IMR-90 (cell line): Measurements from ENCODE around the gene SCYGR3. TPM values are rescaled to one million over a fixed set of nuclear protein-coding genes. Genes with fewer than 3 reads are reported as not detected.

Source experiments
- ATAC-seq: fragments of 200-7000 bp; cut with Tn5 transposase; 2 replicates; pipeline ENCODE4 v1.9.1; 2020; ENCODE audit warnings: low read depth, mild to moderate bottlenecking, moderate library complexity
- BruUV-seq: library from RNA; stranded (reverse); fragments of 400-500 nt; replicated peaks from 2 replicates; lab custom pipeline; 2021; lab: Mats Ljungman, UMichigan
- CTCF ChIA-PET: fragments of 300-600 bp; formaldehyde crosslinking; extraction: SDS; loops from one replicate; lab custom pipeline; 2021; ENCODE audit warnings: antibody characterized with exemption; lab: Yijun Ruan, JAX
- POLR2A ChIA-PET: fragments of 300-600 bp; sonication (Branson Sonifier 250); formaldehyde crosslinking; loops from one replicate; lab custom pipeline; 2022; ENCODE audit warnings: antibody characterized with exemption; ENCODE audit not compliant: unreplicated experiment; lab: Charles Lee
- DNase-seq: peaks from one replicate; pipeline ENCODE4 v3.0.0; 2013
- H2AFZ ChIP-seq: replicated peaks from 2 replicates; pipeline ENCODE3; 2013; ENCODE audit warnings: low read length, mild to moderate bottlenecking; ENCODE audit not compliant: poor library complexity
- H2AK5ac ChIP-seq: 2 replicates; pipeline ENCODE4 v1.6.1; 2013; ENCODE audit warnings: low read depth, low read length, inconsistent platforms
- H2AK9ac ChIP-seq: replicated peaks from 2 replicates; pipeline ENCODE3; 2013; ENCODE audit warnings: mild to moderate bottlenecking, low read depth, low read length, moderate library complexity; ENCODE audit not compliant: poor library complexity
- H2BK120ac ChIP-seq: 2 replicates; pipeline ENCODE4 v1.6.1; 2013; ENCODE audit warnings: low read depth, low read length, inconsistent platforms
- H2BK15ac ChIP-seq: 3 replicates; pipeline ENCODE4 v1.6.1; 2013; ENCODE audit warnings: low read depth, low read length, inconsistent platforms
- H2BK20ac ChIP-seq: 2 replicates; pipeline ENCODE4 v1.6.1; 2013; ENCODE audit warnings: low read depth, mild to moderate bottlenecking, inconsistent platforms, low read length, moderate library complexity
- H2BK5ac ChIP-seq: 2 replicates; pipeline ENCODE4 v1.6.1; 2013; ENCODE audit warnings: mild to moderate bottlenecking, low read depth, low read length, inconsistent platforms; ENCODE audit not compliant: poor library complexity, severe bottlenecking
- H3K14ac ChIP-seq: replicated peaks from 2 replicates; pipeline ENCODE4 v1.6.1; 2013; ENCODE audit warnings: low read depth, low read length, inconsistent platforms
- H3K18ac ChIP-seq: 2 replicates; pipeline ENCODE4 v1.6.1; 2013; ENCODE audit warnings: low read depth, low read length, control low read depth
- H3K23ac ChIP-seq: 2 replicates; pipeline ENCODE4 v1.6.1; 2013; ENCODE audit warnings: low read depth, low read length, inconsistent platforms
- H3K27ac ChIP-seq: 2 replicates; pipeline ENCODE4 v1.5.1; 2013; ENCODE audit warnings: mild to moderate bottlenecking, control low read depth, low read length; ENCODE audit not compliant: insufficient read depth
- H3K27me3 ChIP-seq: 2 replicates; pipeline ENCODE4 v1.6.1; 2013; ENCODE audit warnings: low read length; ENCODE audit not compliant: control insufficient read depth, insufficient read depth
- H3K36me3 ChIP-seq: 2 replicates; pipeline ENCODE4 v1.6.1; 2013; ENCODE audit warnings: low read length, mixed read lengths; ENCODE audit not compliant: control insufficient read depth, insufficient read depth
- H3K4ac ChIP-seq: 2 replicates; pipeline ENCODE4 v1.6.1; 2013; ENCODE audit warnings: low read depth, low read length, inconsistent platforms
- H3K4me1 ChIP-seq: 2 replicates; pipeline ENCODE4 v1.6.1; 2013; ENCODE audit warnings: low read length, mixed read lengths; ENCODE audit not compliant: control insufficient read depth, insufficient read depth
- H3K4me2 ChIP-seq: 2 replicates; pipeline ENCODE4 v1.6.1; 2013; ENCODE audit warnings: low read depth, mild to moderate bottlenecking, control low read depth, low read length, moderate library complexity
- H3K4me3 ChIP-seq: 2 replicates; pipeline ENCODE4 v1.5.1; 2013; ENCODE audit warnings: low read depth, mild to moderate bottlenecking, control low read depth, low read length, moderate library complexity; ENCODE audit not compliant: insufficient read depth
- H3K56ac ChIP-seq: 2 replicates; pipeline ENCODE4 v1.6.1; 2013; ENCODE audit warnings: low read length, inconsistent platforms; ENCODE audit not compliant: insufficient read depth; ENCODE audit errors: extremely low read depth
- H3K79me1 ChIP-seq, 2 experiments: 2 replicates each; pipeline ENCODE4 v1.6.1; 2013; ENCODE audit warnings: low read length in 2 of 2, inconsistent platforms in 1 of 2, low read depth in 1 of 2
- H3K9ac ChIP-seq: 2 replicates; pipeline ENCODE4 v1.6.1; 2013; ENCODE audit warnings: low read depth, low read length, control low read depth
- H3K9me1 ChIP-seq: 2 replicates; pipeline ENCODE4 v1.6.1; 2013; ENCODE audit warnings: low read length, inconsistent platforms; ENCODE audit not compliant: insufficient read depth
- H3K9me3 ChIP-seq: 2 replicates; pipeline ENCODE4 v1.6.1; 2013; ENCODE audit warnings: low read length; ENCODE audit not compliant: control insufficient read depth, insufficient read depth
- H4K20me1 ChIP-seq: 2 replicates; pipeline ENCODE4 v1.6.1; 2013; ENCODE audit warnings: low read length, inconsistent platforms; ENCODE audit not compliant: insufficient read depth
- H4K5ac ChIP-seq: 2 replicates; pipeline ENCODE4 v1.6.1; 2013; ENCODE audit warnings: mild to moderate bottlenecking, low read depth, low read length, control low read depth
- H4K8ac ChIP-seq, 2 experiments: 2 replicates each; pipeline ENCODE4 v1.6.1; 2013; ENCODE audit warnings: low read depth in 2 of 2, low read length in 2 of 2, control low read depth in 1 of 2, inconsistent platforms in 1 of 2
- H4K91ac ChIP-seq: 2 replicates; pipeline ENCODE4 v1.6.1; 2013; ENCODE audit warnings: low read depth, low read length, inconsistent platforms; ENCODE audit not compliant: insufficient read depth
- SMC3 ChIP-seq: fragments of 150-350 bp; IDR thresholded peaks from 2 replicates; pipeline ENCODE4 v1.6.1; 2016; ENCODE audit warnings: low read depth, mild to moderate bottlenecking, antibody characterized with exemption, low read length, moderate library complexity
- WGBS, 2 experiments: methylation state at CpG; one replicate each; pipeline versions ENCODE4 v1.1.5 to v1.1.7; 2013; ENCODE audit warnings: missing lambda C conversion rate in 2 of 2; ENCODE audit not compliant: insufficient read length in 1 of 2; ENCODE audit errors: extremely low coverage in 2 of 2; 5-methylcytosine and 5-hydroxymethylcytosine counted together
- dilution Hi-C: fragments of 300-500 bp; cut with HindIII; formaldehyde crosslinking; loops from one replicate; pipeline ENCODE4 v1.14.3; 2018; ENCODE audit warnings: low sequenced_read_pairs; ENCODE audit not compliant: unreplicated experiment
- in situ Hi-C: fragments of 300-500 bp; cut with MboI; formaldehyde crosslinking; loops from 3 replicates; pipeline ENCODE4 v1.14.3; 2019; ENCODE audit warnings: low sequenced_read_pairs, inconsistent platforms, mixed read lengths
- intact Hi-C: fragments of 100-400 bp; cut with micrococcal nuclease; formaldehyde crosslinking; loops from 2 replicates; pipeline ENCODE4 v1.10.0; 2022
- polyA plus RNA-seq, 3 experiments: library from polyadenylated mRNA; depleted of rRNA; stranded (reverse); fragments of >200 nt; gene quantifications; 2 replicates each; pipeline ENCODE4 v1.2.3, GENCODE V29; 2012; ENCODE audit warnings: low replicate concordance in 1 of 3
- total RNA-seq: library from RNA; depleted of rRNA; stranded (reverse); fragments of >200 nt; gene quantifications from 2 replicates; pipeline ENCODE4 v1.2.3, GENCODE V29; 2012

The SCYGR3 gene
- total and polyA plus RNA-seq, 2 of the 4 experiments (the other 2 are of a cell fraction) = not detected

DNA sequence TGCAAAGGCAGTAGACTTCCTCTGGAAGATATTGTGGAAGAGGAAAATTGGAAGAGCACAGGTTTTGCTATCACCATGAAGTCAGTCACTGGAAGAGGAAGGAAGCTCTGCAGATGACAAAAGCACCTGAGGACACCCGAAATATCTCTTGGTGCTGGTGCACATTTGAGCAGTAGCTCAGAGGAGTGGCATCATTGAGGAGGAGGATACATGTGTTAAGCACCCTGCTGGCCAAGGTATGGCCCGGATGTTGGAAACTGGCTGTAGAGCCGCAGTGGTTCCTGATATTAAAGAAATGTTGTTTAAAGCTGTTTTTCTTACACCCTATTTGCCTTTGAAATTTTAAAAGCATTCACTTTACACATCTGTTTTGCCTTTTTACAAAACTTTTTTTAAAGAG lies 48.6 kb downstream of the SCYGR3 start:
- H3K4me2 ChIP-seq = no peak overlapping the region
- CTCF ChIA-PET = no interaction called here

More for the DNA sequence above, 48.6 kb downstream of the SCYGR3 start:
- H3K36me3 ChIP-seq = peaks cover 5% of the 10 kb centered on the region
- in situ Hi-C loops = no loop called here
- no peak for ATAC-seq
- H3K27me3 ChIP-seq = no peaks in the 10 kb centered on the region
- H3K9me1 ChIP-seq = no peaks in the 10 kb centered on the region
- H2BK20ac ChIP-seq = no peak overlapping the region
- H2AK5ac ChIP-seq = no peak overlapping the region
- no peaks in the 10 kb centered on the region for H4K20me1 ChIP-seq
- H2BK5ac ChIP-seq = no peak overlapping the region
- no peak overlapping the region for H3K4me3 ChIP-seq
- no peak overlapping the region for H2BK15ac ChIP-seq
- no peak for TF ChIP-seq SMC3
- BruUV-seq = no TSS peak
- H3K14ac ChIP-seq = no peak overlapping the region
- no CpG with 5 or more reads among the region's 3 CpGs for WGBS, 2 experiments
- no peak overlapping the region for H3K23ac ChIP-seq
- H3K27ac ChIP-seq = no peak overlapping the region
- H2AK9ac ChIP-seq = no peak overlapping the region
- no peak overlapping the region for H3K4ac ChIP-seq
- intact Hi-C loops = loop anchor here (5.0 kb wide), 1 partner anchor 159 kb away; no protein-coding TSS in a partner anchor
- no peak overlapping the region for H4K5ac ChIP-seq
- no peak overlapping the region for H3K18ac ChIP-seq
- dilution Hi-C loops = no loop called here
- peaks cover 3% of the 10 kb centered on the region; the same call in 1 of the 2 replicates for H3K4me1 ChIP-seq
- H4K8ac ChIP-seq = no peak overlapping the region
- no peaks in the 10 kb centered on the region for H3K79me1 ChIP-seq
- no peak overlapping the region for H2BK120ac ChIP-seq
- no peak overlapping the region for H4K91ac ChIP-seq
- H3K9me3 ChIP-seq = no peaks in the 10 kb centered on the region
- H3K56ac ChIP-seq = no peak overlapping the region
- no peak for DNase-seq
- H2AFZ ChIP-seq = peak overlapping the region; percentile 23
- POLR2A ChIA-PET = no interaction called here
- H3K9ac ChIP-seq = no peak overlapping the region
